Neural progenitor cell (in vitro differentiated cells): ENCODE results near the gene RNF213.

ENCODE experiments used
- EZH2 ChIP-seq: fragments of 200-600 bp; sonication (generic); IDR thresholded peaks from 2 replicates; pipeline ENCODE4 v1.6.1; 2017; ENCODE audit warnings: antibody characterized with exemption, mild to moderate bottlenecking, moderate library complexity
- EZH2phosphoT487 ChIP-seq: fragments of 200-600 bp; sonication (generic); IDR thresholded peaks from 2 replicates; pipeline ENCODE4 v1.6.1; 2017; ENCODE audit warnings: antibody characterized with exemption
- TF ChIP-seq, protein P1 (sequence below): fragments of 200-600 bp; sonication (generic); IDR thresholded peaks from 2 replicates; pipeline ENCODE4 v1.5.1; 2017; ENCODE audit warnings: antibody characterized with exemption, mild to moderate bottlenecking

DNA sequence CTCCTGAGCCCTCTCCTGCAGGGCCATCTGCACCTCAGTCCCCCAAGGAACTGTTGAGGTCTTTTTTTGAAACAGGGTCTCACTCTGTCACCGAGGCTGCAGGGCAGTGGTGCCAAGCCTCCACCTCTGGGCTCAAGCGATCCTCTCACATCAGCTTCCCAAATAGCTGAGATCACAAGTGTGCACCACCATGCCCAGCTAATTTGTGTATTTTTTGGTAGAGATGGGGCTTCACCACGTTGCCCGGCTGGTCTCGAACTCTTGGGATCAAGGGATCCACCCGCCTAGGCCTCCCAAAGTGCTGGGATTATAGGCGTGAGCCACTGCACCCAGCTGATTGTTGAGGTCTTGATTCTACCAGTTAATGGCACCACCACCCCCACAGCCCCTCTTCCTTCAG lies 126.4 kb downstream of the RNF213 start:
- TF ChIP-seq, protein P1, sequence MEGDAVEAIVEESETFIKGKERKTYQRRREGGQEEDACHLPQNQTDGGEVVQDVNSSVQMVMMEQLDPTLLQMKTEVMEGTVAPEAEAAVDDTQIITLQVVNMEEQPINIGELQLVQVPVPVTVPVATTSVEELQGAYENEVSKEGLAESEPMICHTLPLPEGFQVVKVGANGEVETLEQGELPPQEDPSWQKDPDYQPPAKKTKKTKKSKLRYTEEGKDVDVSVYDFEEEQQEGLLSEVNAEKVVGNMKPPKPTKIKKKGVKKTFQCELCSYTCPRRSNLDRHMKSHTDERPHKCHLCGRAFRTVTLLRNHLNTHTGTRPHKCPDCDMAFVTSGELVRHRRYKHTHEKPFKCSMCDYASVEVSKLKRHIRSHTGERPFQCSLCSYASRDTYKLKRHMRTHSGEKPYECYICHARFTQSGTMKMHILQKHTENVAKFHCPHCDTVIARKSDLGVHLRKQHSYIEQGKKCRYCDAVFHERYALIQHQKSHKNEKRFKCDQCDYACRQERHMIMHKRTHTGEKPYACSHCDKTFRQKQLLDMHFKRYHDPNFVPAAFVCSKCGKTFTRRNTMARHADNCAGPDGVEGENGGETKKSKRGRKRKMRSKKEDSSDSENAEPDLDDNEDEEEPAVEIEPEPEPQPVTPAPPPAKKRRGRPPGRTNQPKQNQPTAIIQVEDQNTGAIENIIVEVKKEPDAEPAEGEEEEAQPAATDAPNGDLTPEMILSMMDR = no peak
- TF ChIP-seq EZH2 (no peak), EZH2phosphoT487 (no peak)
